NAMALWA (cell line): ENCODE measurements around the gene ALPG.
"Not testable (repeated sequence)": the region's sequence is repeated elsewhere in the genome, so short reads cannot be mapped to it uniquely, and the experiment has no call there.

Source experiments
- DNase-seq: peaks from one replicate; pipeline ENCODE4 v3.0.0-alpha.2; 2015; ENCODE audit warnings: low spot score

The ALPG gene

DNA sequence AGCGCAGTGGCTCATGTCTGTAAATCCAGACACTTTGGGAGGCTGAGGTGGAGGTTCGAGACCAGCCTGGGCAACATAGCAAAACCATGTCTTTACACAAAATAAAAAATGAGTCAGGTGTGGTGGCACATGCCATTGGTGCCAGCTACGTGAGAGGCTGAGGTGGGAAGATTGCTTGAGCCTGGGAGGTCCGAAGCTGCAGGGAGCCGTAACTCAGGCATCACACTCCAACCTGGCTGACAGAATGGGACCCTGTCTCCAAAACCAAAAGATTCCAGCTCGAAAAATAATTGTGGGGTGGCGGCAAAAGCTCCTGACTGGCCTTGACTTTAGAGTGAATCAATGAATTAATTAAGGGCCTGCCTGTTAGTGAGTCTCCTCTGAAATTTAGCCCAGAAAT, 29.3 kb upstream of the ALPG start:
- no peak for DNase-seq

DNA sequence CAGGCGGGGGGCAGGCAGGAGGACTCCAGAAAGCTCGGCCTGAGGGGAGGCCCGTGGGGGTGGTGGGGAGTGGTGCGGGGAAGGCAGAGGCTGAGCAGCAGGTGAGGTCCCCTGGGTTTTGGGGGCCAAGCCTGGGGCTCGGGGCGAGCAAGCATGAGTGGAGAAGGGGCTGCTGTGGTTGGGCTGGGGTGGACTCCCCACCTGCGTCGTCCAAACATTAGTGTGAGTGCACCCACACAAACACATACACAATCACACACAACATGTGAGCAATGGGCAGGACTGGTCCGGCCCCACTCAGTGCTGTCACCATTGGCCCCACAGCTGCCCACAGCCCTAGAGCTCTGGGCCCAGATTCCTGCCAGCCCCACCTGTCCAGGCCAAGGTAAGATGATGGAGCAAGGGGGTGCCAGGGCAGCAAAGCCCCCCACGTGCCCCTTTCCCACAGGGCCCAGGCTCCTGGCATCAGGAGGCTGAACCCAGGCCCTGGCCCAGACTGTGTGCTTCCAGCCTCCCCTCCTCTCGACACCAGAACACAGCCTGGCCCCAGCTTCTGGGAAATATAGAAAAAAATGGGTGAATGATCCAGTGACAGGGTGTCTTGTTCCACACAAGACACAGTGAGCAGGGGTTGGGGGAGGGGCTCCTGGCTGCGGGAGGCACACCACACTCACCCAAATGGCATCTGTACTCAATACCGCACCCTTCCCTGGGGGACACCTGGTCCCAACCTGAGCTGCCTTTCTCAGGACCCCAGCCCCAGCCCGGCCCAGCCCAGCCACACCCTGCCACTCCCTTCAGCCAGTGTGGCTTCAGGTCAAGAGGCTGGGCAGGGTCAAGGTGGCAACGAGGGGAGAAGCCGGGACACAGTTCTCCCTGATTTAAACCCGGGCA, 28.6 kb upstream of the ALPG start:
- no peak for DNase-seq

DNA sequence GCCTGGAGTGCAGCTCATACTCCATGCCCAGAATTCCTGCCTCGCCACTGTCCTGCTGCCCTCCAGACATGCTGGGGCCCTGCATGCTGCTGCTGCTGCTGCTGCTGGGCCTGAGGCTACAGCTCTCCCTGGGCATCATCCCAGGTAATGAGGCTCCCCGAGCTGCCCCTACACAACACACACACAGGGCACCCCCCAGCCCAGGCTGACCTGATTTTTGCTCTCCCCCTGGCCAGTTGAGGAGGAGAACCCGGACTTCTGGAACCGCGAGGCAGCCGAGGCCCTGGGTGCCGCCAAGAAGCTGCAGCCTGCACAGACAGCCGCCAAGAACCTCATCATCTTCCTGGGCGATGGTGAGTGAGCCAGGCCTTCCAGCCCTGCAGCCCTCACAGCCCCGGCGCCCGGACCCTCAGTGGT, 27.9 kb upstream of the ALPG start, which contains the start of gene ALPP:
Gene ALPP, plus strand, starts transcription at position 17 of the 417 bp plus-strand sequence. Its CDS starts 52 bp downstream, at position 69.
- not testable (repeated sequence) for DNase-seq

DNA sequence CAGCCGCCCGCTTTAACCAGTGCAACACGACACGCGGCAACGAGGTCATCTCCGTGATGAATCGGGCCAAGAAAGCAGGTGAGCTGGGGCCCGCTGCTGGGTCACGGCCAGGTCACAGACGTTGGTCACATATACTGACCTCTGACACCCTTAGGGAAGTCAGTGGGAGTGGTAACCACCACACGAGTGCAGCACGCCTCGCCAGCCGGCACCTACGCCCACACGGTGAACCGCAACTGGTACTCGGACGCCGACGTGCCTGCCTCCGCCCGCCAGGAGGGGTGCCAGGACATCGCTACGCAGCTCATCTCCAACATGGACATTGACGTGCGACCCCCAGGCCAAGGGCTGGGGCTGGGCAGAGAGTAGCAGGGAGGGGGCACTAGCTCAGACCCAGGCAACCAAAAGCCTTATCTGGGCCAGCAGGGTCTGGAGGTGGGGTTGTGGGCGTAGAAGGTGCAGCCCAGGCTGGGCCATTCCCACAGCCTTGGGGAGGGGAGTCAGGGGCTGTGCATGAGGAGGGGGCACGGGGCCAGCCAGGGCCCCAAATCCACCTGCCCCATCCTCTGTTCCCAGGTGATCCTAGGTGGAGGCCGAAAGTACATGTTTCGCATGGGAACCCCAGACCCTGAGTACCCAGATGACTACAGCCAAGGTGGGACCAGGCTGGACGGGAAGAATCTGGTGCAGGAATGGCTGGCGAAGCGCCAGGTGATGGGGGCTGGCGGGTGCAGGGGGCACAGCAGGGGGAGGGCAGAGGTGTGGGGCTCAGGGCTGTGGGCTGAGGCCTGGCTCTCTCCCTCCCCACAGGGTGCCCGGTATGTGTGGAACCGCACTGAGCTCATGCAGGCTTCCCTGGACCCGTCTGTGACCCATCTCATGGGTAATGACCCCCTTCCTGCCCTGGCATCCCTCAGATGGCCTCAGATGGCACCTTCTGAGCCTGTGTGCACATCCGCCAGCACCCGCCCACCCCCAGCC, 26.7 kb upstream of the ALPG start:
- not testable (repeated sequence) for DNase-seq

DNA sequence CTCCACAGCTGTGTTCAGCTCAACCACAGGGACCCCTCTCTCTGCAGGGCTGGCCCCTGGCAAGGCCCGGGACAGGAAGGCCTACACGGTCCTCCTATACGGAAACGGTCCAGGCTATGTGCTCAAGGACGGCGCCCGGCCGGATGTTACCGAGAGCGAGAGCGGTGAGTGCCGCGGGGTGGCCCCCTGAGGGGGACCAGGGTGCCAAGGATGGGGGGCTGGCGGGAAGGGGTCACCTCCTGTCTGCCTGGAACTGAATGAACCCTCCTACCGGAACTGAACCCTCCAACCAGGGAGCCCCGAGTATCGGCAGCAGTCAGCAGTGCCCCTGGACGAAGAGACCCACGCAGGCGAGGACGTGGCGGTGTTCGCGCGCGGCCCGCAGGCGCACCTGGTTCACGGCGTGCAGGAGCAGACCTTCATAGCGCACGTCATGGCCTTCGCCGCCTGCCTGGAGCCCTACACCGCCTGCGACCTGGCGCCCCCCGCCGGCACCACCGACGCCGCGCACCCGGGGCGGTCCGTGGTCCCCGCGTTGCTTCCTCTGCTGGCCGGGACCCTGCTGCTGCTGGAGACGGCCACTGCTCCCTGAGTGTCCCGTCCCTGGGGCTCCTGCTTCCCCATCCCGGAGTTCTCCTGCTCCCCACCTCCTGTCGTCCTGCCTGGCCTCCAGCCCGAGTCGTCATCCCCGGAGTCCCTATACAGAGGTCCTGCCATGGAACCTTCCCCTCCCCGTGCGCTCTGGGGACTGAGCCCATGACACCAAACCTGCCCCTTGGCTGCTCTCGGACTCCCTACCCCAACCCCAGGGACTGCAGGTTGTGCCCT, 25.2 kb upstream of the ALPG start:
- not testable (repeated sequence) for DNase-seq

DNA sequence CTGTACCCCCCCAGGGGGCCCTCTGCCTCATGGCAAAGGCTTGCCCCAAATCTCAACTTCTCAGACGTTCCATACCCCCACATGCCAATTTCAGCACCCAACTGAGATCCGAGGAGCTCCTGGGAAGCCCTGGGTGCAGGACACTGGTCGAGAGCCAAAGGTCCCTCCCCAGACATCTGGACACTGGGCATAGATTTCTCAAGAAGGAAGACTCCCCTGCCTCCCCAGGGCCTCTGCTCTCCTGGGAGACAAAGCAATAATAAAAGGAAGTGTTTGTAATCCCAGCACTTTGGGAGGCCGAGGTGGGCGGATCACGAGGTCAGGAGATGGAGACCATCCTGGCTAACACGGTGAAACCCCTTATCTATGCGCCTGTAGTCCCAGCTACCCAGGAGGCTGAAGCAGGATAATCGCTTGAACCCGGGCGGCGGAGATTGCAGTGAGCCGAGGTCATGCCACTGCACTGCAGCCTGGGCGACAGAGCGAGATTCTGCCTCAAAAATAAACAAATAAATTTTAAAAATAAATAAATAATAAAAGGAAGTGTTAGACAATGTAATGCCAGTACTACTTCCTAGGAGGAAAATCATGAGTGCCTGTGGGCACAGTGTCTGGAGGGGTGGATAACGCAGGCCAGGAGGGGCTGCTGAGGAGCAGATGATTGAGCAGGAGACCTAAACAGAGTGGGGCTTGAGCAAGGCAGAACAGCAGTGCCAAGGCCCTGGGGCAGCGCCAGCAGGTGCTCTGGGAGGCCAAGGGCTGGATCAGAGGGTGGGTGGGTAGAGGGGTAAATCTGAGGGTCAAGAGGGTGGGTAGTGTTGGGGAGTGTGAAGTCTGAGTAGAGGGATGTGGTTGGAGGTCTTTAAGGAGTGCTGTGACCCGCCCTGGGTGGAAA, 24.1 kb upstream of the ALPG start:
- no peak for DNase-seq

DNA sequence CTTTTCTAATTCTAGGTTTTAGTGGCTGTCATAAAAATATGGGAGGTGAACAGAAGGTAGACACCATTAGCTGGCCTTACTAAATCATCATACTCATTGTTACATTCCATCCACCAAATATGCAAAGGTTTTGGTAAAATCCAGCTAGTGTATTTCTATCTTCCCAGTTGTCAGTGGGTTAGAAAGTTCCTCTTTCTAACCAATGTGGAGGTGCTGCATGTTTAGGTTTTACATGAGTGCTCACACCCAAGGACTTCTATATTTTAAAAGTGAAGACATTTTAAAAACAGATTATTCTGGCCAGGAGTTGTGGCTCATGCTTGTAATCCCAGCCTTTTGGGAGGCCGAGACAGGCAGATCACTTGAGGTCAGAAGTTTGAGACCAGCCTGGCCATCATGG, 22.2 kb upstream of the ALPG start:
- DNase-seq, result no peak

DNA sequence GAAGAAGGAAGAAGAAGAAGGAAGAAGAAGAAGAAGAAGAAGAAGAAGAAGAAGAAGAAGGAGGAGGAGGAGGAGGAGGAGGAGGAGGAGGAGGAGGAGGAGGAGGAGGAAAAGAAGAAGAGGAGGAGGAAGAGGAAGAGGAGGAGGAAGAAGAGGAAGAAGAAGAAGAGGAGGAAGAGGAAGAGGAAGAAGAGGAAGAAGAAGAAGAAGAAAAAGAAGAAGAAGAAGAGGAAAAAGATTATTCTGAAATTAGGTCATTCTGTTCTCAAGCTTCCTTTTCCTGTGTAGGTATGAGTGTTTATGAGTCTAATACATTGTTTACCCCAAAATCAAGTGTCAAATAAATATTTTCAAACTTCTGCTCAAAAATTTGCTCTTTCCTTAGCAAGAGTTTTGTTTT, 21.6 kb upstream of the ALPG start:
- DNase-seq, result not testable (repeated sequence)

DNA sequence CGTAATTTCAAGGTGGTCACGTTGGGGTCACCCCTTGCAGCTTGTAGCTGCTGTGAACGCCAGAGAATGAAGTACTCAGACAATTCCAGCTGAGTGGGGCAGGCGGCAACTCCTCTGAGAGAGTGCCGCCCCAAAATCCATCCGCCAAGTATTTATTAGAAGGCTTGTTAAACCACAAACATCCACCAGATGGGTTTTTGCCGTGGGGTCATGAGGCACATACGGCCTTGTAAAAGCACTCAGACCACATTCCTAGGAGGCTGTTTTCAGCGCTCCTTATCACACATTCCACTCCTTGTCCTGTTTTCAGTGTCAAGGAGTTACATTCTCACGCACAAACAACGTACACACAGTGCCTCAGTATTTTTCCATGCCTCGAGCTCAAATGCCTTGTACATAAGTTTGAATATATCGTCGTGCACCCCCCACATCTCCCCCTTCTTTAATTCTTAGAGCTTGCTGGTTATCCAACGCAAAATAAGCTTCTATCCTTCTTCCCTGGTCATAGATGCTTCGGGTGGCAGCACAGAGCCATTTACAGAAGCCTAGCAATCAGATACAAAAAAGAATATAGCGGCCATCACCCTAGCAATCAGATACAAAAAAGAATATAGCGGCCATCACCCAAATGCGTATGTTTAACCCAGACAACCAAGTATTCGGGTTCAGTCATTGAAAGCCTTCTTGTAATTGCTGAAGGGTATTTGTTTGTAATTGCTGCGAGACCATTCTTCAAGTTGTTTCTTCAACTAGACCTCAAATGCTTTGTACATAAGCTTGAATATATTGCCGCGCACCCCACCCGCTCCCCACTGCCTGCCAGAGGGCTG, 20.8 kb upstream of the ALPG start:
- DNase-seq, result no peak

DNA sequence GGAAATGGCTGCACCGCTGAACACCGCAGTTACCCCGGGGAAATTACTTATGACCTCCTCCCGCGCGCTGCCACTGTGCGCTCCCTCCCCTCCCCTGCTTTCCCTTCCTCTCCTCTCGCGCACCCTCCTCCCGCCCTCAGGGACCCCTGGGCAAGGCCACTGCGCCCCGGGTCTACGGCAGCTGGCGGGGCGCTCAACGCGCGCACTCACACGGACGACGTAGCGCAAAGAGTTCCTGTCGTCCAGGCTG, 20.2 kb upstream of the ALPG start:
- no peak for DNase-seq

DNA sequence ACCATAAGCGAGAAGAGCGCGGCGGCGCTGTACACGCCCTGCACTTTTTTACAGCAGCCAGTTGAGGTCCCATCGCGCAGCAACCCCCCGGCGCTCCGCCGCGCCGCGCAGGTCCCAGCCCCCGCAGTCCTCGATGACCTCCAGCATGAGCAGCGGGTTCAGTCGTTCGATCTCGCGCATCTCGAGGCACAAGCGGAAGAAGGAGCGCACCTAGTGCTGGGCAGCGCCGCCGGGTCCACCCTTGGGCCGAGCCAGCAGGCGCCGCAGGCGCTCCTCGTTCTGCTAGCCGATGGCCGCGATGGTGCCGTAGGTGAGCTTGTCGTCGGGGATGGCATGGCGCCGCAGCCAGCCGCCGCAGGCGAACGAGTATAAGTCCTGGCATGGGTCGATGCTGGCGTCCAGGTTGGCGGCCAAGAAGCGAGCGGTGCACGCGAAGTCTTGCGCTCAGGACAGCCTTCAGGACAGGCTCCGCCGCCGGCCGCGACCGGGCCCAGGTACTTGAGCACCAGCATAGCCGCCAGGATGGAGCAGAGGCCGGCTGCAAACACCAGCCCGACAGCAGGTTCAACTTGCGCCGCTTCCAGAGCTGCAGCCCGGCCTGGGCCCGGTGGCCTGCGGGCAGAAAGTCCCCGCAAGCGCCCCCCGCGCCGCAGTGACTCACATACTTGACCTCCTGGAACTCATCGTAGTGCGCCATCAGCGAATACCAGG, 19.7 kb upstream of the ALPG start:
- DNase-seq, result no peak

DNA sequence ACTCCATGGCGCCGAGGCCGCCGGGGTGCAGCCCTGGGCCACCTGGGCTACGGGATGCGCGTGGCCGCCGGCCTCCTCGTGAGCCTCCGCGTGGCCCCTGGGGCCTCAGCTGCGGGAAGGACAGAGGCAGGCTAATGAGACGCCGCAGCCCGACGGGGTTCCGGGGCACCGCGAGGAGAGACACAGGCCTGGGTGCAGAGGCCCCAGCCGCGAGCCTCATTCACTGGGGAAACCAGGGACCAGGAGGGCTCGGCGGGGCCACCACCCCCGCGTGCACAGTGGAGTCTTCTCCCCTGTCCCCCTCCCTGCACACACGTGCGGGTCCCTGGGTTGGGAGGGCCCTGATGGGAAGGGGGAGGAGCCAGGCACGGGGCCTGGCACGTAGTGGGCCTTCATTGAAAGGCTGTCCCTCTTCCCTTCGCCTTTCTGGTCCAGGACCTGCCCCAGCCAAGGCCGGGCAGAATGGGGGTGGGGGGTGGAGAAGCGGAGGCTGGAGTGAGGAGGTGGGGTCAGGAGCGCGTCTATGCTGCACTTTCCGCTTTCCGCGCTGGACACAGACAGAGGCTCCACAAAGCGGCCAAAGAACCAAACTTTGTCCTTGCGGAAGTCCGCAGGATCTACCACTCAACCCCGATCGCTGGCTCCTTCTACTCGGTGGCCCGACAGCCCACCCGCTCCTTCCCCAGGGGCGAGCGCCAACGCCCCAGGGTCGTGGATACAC, 19.0 kb upstream of the ALPG start:
- no peak for DNase-seq

DNA sequence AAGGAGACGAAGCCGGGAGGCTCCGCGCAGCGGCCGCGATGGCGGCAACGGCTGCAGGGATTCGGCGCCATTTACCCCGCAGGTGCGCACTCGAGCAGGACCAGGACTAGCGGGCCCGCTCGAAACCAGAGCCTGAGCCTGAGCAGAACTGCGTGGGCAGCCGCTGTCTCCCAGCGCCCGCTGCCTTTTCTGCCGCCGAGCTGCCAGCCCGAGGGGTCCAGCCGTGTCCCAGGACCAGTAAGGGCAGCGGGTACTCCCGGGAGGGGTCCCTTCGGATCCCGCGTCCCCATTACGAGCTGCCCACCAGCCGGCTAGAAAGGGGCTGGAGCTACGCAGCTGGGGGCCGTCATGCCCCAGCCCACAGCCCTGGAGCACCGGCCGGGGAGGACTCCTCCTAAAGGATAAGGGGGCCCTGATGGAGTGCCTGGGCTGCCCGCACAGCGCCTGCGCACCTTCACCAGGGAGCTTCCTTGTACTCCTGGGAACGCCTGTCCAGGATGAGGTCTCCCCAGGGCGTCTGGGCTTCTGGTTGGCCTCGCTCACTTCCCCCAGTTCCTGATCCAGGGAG, 18.2 kb upstream of the ALPG start:
- DNase-seq, result no peak

DNA sequence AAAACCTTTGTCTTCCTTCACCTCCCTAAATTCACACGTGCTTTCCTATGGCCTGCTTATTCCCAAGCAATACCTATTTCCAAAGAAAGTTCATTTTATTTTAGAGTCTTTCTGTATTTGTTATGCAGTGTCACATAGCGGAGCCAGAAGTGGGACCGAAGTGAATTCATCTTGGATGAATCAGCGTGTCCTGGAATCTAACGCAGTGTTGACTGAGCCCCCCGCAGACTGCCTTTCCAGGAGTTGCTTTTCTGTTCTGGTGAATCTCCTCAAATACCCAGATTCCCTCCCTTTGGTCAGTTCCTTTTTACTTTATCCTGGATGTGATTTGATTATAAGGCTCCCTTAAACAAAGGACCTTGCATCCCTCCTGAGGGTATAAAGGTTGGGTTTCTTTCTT, 17.3 kb upstream of the ALPG start:
- DNase-seq, result no peak

DNA sequence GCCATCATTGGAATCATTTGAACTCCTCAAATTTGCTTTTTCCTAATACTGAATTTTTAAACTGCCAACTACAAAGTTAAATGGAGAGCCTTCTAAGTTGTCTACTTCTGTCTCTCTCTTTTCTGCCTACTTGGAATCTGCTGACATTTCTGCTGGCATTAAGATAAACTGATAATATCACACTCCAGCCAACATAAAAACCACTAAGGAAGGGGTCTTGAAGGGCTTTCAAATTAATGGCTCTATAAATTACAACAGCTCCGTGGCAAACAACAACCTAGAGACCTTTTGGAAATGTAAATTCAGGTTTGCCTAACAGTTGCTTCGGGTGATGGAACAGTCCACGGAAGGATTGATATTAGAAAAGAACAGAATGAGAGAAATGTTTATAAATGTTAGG, 16.0 kb upstream of the ALPG start:
- DNase-seq, result no peak

DNA sequence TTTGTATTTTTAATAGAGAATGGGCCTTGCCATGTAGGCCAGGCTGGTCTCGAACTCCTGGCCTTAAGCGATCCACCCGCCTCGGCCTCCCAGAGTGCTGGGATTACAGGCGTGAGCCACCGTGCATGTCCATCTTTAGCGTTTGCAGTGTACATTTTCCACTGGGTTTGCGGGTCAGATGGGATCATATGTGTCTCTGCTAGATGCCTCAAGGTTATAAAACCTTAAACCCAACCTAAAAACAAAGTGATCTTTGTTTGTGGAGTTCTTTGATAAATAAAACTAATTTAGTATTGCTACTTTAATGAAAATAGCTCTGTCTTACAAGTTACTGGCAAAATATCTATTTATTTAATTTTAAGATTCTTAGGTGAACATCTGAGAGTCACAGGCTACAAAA, 13.1 kb upstream of the ALPG start:
- DNase-seq, result no peak

DNA sequence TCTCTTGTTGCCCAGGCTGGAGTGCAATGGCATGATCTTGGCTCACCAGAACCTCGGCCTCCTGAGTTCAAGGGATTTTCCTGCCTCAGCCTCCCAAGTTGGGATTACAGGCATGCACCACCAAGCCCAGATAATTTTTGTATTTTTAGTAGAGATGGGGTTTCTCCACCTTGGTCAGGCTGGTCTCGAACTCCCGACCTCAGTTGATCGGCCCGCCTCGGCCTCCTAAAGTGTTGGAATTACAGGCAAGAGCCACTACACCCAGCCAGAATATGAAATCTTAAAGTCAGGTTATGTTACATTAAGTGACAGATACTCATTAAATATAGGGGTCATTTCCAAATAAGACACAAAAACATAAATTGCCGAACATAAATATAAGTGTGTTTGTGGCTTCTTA, 12.2 kb upstream of the ALPG start:
- not testable (repeated sequence) for DNase-seq

DNA sequence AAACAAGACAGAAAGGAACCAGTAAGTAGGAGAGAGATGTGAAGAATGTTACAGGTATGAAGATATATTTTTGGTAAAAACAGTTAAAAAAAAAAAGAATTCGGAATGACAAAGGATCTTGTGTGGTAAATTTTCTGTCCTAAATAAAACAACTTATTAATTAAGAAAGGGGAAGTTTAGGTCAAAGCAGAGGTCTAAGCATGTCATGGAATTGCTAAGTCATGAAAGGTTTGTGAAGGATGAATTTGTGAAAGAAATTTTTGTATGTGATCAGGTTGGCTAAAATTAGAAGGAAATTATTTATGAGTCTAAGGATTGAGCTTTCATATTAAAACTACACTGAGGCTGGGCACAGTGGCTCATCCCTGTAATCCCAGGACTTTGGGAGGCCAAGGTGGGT, 11.1 kb upstream of the ALPG start:
- no peak for DNase-seq

DNA sequence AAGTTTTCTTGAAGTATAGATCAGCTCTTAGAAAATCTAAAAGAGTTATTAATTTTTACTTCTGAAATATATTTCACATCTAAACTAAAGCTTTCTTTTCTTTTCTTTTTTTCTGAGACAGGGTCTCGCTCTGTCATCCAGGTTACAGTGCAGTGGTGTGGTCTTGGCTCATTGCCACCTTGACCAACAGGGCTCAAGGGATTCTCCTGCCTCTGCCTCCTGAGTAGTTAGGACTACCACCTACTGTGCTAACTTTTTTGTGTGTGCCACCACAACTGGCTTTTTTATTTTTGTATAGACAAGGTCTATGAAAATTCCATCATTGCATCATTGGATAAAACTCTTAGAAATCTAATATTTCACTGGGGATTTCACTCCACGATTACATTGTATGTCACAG, 10.0 kb upstream of the ALPG start:
- no peak for DNase-seq
